HEK293T (cell line): Measurements from ENCODE around the gene SLC36A2.

Experiments used
- BHLHE40 ChIP-seq: fragments of 450-650 bp; IDR thresholded peaks from 2 replicates; pipeline ENCODE4 v1.6.1; 2016; ENCODE audit warnings: mild to moderate bottlenecking, moderate library complexity, borderline replicate concordance
- CTBP1 ChIP-seq: fragments of 450-650 bp; IDR thresholded peaks from 2 replicates; pipeline ENCODE4 v1.6.1; 2016; ENCODE audit warnings: borderline replicate concordance
- ELF4 ChIP-seq: fragments of 450-650 bp; IDR thresholded peaks from 2 replicates; pipeline ENCODE4 v1.6.1; 2017; ENCODE audit warnings: antibody characterized with exemption
- SUZ12 ChIP-seq: fragments of 450-650 bp; IDR thresholded peaks from 2 replicates; pipeline ENCODE4 v1.6.1; 2016; ENCODE audit warnings: mild to moderate bottlenecking
- ZNF384 ChIP-seq: fragments of 450-650 bp; IDR thresholded peaks from 2 replicates; pipeline ENCODE4 v1.6.1; 2016
- TF ChIP-seq, protein P1 (sequence below): fragments of 450-650 bp; IDR thresholded peaks from 2 replicates; pipeline ENCODE4 v1.6.1; 2016

DNA sequence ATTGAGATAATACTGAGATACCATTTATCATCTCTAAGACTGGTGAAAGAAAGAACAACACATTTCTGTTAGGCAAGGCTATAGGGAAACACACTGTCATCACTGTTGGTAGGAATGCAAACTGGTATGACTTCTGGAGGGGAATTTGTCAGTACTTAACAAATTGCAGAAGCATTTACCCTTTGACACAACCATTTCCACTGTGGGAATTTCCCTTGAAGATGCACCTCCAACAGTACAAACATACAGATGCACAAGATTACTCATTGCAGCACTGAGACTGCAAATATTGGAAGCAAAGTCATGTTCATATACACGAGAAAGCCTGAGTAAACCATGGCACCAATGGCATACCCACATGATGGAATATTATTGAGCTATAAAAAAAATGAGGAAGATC lies 76.8 kb downstream of the SLC36A2 start:
- TF ChIP-seq ZNF384 (no peak), BHLHE40 (no peak), ELF4 (no peak), CTBP1 (no peak), SUZ12 (no peak)
- TF ChIP-seq, protein P1, sequence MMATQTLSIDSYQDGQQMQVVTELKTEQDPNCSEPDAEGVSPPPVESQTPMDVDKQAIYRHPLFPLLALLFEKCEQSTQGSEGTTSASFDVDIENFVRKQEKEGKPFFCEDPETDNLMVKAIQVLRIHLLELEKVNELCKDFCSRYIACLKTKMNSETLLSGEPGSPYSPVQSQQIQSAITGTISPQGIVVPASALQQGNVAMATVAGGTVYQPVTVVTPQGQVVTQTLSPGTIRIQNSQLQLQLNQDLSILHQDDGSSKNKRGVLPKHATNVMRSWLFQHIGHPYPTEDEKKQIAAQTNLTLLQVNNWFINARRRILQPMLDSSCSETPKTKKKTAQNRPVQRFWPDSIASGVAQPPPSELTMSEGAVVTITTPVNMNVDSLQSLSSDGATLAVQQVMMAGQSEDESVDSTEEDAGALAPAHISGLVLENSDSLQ: no peak
